GM21528 (cell line): ENCODE measurements around the gene FDCSP.
"Not testable (repeated sequence)": the region's sequence is repeated elsewhere in the genome, so short reads cannot be mapped to it uniquely, and the experiment has no call there.

Experiments used
- ATAC-seq: cut with Tn5 transposase; IDR thresholded peaks from one replicate; pipeline ENCODE4 v1.9.1; 2021; ENCODE audit warnings: mild to moderate bottlenecking, moderate library complexity; ENCODE audit not compliant: unreplicated experiment, low FRiP score

FDCSP gene

DNA sequence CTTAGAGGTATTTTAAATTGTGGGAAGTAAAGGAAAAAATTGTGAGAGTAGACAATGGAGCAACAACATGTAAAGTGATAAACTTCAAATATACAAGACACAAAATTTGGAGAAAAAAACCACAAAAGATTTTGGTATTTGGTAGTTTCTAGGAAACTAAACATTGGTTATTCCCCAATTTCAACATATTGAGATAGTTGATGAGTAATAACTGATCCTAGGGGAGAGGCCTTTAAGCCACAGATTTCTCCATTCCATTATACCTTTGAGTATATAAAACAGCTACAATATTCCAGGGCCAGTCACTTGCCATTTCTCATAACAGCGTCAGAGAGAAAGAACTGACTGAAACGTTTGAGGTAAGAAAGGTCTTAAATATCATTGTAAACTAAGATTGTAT is at the start of gene FDCSP:
Gene FDCSP (plus strand): TSS at position 301 of the 400 bp plus-strand sequence. CDS start 5,071 bp downstream, outside the sequence.
- no peak for ATAC-seq

DNA sequence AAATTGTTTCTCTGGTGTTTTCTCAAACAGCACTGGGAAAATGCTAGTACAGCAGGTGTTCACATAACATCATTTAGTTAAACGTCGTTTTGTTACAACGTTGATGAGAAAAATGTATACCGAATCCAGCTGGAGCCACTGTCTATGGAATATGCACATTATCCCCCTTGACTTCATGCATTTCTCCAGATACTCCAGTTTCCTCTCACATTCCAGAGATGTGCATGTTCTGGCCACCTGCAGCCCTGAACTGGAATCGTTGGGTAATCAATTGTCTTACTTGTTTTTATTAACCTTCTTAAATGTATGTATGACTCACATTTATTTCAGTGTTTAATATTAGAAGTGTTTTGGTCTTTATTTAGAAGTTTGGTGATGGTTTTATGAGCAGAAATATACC is 48.8 kb upstream of the FDCSP start:
- no peak for ATAC-seq

DNA sequence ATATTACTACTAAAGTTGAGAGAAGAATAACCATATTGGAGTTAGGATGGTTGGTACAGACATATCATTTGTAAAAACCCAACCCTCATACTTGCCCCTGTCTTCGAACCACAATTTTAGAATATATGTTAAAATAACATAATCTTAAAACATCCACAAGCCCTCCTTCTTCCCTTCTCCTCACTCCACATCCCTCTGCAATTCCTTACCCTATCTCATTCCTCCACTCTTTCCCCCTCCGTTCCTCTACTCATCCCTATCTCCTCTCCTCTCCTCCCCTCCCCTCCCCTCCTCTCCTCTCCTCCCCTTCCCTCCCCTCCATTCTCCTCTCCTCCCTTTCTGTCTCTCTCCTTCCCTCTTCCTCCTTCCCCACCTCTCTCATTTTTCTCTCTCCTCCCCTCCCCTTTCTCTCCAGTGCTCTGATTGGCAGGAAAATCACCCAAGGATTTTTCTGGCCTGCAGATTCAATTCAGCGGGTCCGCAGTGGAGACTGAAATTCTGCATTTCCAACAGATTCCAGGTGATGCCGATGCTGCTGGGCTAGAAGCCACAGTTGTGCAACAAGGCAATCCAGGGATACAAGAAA is 47.8 kb upstream of the FDCSP start:
- ATAC-seq = no peak

DNA sequence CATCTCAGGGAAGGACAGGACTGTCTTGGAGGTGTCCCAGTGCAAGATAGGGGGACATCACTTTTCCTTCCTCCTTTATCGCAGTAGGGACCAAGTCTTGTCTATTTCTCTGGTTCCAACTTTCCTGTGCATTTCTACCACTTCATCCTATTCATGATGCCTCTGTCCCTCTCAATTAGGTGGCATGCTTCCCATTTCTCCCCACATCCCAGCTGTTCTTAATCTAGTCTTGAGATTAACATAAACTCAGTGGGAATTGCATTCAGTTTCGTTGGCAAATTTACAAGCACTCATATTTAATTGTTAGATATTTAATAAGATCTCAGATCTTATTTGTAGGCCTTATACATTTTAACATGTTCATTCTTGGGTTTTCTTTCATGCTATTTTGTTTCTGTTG is 46.1 kb upstream of the FDCSP start:
- no peak for ATAC-seq

GRCh38 chr4:70181864-70182263 is 44.1 kb upstream of the FDCSP start:
- ATAC-seq = no peak

- ATAC-seq = no peak
Measured at GRCh38 chr4:70182517-70183167, 43.3 kb upstream of the FDCSP start.

DNA sequence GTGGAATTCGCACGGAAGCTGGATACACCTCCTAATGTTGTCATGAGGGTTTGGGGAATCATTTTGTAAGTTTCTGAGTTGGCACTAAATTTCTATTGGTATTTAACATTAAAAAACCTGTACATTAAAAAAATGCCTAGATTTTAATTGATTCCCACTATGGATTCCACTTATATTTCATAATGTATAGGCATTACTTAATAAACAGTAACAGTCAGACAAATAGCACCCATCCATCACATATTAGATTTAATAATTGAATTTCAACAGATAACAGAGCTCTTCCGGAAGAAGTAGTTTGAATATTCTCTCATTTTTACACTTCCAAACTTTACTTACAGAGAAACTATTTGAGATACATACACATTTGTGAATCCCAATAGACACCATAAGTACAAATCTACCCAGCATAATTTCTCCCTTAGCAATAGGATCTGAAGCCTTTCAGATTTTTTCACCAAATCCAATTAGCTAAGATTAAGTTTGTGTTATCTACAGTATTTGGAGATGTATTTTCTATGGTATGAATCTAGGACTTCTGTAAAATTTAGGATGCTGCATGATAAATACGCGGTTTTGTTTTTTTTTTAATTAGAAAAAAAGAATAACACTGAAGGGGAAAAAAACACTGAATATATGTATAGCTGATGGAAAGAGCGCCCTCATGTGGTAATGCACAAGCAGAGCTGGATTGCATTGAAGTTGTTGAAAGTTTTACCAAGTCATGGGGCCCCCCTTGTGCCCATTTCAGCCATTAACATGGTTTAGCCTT is 42.6 kb upstream of the FDCSP start:
- ATAC-seq = peak; percentile 86

DNA sequence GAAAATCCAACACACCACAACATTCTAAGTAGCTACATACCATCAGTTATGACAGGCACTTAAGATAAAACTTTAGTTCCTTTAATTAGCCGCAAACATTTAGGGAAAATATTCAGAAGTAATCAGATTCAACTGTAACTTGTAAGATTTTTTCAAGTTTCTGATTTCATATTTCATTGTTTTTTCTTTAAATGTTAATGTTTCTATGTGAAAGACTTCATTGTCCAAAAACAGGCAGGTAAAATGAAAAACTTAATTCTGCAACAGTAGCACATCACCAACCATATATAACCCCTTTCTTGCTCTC is 42.0 kb upstream of the FDCSP start:
- no peak for ATAC-seq

DNA sequence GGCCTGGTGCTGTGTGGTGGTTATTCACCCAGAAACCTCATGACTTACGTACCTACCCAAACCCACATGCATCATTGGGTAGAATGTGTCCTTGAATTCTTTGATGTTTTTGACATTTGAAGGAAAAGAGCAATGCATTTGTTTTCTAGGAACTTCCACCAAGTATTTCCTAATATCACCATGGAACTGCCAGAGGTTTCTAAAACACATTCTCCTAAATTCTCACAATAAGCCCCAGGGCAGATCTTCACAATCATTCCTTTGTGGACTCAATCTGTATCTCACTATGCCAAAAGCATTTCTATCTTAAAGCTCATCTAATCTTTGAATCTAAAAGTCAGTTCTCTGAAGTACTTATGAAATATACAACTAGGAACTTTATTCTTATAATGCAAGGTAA is 38.7 kb upstream of the FDCSP start:
- ATAC-seq = no peak

- no peak for ATAC-seq
Measured at GRCh38 chr4:70190579-70190978, 35.3 kb upstream of the FDCSP start.

DNA sequence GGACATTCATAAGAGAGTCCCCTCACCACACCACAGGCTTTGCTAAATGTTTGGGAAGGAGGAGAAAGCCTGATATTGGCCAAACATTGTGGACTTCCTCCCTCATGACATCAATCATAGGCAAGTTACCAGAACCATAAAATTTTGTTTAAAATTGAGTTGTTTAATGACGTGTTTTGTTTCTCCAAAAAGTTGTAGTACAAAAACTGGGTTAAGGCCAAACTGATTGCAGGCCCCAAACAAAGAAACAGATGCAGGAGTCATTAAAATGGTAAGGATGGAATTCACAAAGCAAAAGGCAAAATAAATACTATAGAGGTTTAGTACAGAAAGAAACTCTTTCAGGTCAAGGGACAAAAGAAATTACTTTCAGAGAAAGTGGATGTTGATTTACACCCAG is 34.3 kb upstream of the FDCSP start:
- no peak for ATAC-seq

DNA sequence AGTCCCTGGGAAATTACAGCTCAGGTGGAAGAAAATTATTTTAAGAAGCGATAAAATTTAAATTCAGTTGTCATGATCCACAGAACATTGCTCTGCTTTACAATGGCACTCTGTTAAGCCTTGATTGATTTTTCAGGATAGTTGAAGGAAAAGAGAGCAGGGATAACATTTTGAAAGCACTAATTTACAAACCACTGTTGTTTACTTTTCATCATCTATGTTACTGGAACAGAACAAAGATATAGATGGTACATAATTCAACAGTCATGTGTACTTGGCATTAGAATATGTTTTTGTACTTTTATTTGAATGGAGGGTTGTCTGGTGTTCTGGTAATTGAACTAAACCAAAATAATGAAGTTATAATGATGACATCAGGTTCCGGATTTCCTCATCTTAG is 33.0 kb upstream of the FDCSP start:
- ATAC-seq = no peak

- no peak for ATAC-seq
Measured at GRCh38 chr4:70195425-70195824, 30.5 kb upstream of the FDCSP start, which contains the start of gene ODAM. TSS of gene ODAM (plus strand) at chr4:70195725. CDS start at chr4:70196544, 819 bp downstream.

DNA sequence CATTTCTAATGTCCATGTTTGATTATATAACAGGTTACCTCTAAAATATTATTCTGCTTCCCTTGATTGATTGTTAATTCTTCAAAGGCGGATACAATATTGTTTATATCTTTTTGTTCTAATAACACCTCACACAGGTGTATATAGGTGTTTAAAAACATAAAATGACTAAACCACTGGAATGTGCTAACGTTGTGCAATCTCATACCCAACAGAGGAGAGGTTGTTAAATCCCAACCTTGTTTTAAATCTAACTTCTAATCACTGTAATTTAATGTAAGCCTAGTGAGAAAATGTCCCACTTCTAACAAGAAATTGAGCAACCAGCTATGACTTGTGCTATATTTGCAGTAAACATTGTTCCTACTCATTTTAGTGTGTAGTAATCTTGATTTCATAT is 29.1 kb upstream of the FDCSP start:
- ATAC-seq = no peak

DNA sequence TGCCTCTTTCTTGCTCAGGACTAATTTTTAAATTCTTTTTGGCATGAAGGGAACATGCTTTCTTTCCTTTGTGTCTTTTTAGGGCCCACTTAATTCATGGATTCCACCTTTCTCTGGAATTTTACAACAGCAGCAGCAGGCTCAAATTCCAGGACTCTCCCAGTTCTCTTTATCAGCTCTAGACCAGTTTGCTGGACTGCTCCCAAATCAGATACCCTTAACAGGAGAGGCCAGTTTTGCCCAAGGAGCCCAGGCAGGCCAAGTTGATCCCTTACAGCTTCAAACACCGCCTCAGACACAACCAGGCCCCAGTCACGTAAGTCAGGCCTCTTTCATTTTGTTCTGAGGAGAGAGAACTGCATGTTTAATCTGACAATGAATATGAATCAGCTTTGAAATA is 28.1 kb upstream of the FDCSP start:
- ATAC-seq = no peak

GRCh38 chr4:70203601-70204000 is 22.3 kb upstream of the FDCSP start:
- ATAC-seq = no peak

DNA sequence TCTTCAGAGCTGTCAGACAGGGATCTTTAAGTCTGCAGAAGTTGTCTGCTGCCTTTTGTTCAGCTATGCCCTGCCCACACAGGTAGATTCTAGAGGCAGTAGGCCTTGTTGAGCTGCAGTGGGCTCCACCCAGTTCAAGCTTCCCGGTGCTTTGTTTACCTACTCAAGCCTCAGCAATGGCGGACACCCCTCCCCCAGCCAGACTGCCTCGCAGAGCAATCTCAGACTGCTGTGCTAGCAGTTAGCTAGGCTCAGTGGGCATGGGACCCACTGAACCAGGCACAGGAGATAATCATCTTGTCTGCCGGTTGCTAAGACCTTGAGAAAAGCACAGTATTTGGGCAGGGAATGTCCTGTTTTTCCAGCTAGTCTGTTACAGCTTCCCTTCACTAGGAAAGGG is 13.2 kb upstream of the FDCSP start:
- not testable (repeated sequence) for ATAC-seq

DNA sequence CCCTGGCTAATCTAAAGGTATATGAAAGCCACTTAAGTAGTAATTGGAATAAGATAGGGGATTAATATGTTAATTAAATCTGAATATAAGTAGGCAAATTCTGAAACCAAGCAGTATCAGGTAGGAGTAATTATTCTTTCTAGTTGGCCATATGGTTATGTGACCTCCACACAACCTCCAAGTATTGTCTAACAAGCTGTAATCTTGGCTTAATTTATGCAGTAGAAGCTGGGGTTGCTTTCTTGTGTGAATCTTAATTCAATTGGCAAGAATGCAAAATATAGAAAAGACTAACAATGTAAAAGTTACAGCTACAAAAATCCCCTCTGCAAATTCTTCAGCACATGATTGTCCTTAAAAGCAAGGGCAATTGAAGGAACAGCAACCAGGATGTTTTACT is 9.8 kb upstream of the FDCSP start:
- ATAC-seq = not testable (repeated sequence)

- ATAC-seq = not testable (repeated sequence)
Measured at GRCh38 chr4:70216550-70216949, 9.4 kb upstream of the FDCSP start.

GRCh38 chr4:70221389-70221788 is 4.5 kb upstream of the FDCSP start:
- ATAC-seq = not testable (repeated sequence)

DNA sequence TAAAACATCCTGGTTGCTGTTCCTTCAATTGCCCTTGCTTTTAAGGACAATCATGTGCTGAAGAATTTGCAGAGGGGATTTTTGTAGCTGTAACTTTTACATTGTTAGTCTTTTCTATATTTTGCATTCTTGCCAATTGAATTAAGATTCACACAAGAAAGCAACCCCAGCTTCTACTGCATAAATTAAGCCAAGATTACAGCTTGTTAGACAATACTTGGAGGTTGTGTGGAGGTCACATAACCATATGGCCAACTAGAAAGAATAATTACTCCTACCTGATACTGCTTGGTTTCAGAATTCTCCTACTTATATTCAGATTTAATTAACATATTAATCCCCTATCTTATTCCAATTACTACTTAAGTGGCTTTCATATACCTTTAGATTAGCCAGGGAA is 4.1 kb upstream of the FDCSP start:
- not testable (repeated sequence) for ATAC-seq

GRCh38 chr4:70236125-70236524 is 10.2 kb downstream of the FDCSP start:
- no peak for ATAC-seq
